ENCODE data around the gene IKZF1. TPM values are rescaled to one million over a fixed set of nuclear protein-coding genes. Genes with fewer than 3 reads are reported as not detected.

IKZF1 gene
- polyA plus RNA-seq, 5 donors = 2.0 to 2.7 (median 2.5) TPM

DNA sequence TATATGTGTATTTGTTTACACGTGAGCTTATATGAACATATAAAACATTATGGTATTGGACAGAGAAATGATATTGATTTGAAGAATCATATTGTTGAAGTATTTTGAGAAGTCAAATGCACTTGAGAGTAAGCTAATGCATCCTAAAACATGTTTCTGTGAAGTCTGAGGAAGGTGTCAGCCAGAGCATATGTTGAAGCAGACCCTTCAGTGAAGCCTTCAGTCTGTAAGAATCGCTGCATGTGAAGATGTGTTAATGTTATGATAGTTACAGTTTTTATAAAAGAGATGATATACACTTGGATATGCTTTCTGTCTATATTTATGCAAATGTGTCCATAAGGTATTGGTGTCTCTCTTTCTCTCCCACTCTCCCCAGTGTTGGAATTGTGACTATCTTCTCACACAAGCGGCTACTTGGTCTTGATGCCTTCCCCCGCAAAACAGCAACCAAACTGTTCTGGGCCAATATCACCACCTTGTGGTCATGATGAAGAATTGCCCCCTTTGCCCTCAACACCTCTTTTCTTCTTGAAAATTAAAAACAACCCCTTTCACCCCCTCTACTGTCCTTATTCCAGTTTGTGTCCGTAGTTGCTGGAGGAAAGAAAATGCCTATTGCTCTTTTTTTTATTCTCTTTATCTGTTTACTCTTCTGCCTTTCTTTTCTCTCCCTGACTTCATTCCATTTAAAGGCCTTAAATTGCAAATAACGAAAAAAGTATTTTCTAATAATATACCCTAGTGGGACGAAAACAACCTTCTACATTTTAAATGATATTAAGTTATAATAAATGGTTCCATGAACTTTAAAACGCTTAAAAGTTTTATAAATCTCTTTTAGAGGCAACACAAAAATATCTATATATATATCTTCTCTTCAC, 64.9 kb downstream of the IKZF1 start:
- no peak for DNase-seq

DNA sequence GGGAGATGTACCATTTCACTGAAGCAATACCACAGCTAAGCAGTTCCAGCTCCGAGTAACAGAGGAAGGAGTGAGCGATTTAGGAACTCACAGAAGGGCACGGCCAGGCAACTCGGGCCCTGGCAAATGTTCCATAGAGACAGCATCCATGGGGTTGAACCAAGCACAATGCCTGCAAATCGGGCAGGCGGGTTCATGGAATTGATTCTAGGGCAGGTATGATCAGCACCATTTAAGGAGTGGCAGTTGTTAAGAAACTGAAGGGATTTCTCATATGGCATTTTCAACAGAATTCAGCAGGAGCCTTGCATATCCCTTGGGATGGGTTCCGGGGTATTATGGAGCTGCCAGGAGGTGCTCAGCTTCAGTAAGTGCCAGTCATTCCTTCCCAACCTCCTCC, 66.4 kb downstream of the IKZF1 start:
- no peak for DNase-seq

DNA sequence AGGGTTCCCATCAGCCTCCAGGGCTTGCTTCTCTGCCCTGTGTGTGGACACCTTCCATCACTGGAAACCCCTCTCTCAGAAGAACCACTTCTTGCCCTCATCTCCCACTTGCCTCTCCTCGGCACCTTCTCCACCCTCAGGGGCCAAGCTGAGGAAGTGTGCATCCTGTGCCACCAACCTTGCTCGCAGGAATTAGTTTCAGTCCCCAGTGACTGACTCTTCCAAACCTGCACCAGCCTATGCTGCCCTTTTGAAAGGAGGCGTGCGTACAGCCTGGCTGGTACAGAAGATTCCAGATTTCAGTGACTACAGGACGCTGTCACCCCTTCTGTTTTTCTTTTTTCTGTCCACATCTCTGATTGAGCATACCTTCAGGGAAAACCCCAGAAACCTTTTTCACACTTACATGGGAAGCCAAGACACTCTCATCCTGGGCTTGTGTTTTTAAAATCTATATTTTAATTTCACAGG, 67.1 kb downstream of the IKZF1 start:
- DNase-seq = no peak

DNA sequence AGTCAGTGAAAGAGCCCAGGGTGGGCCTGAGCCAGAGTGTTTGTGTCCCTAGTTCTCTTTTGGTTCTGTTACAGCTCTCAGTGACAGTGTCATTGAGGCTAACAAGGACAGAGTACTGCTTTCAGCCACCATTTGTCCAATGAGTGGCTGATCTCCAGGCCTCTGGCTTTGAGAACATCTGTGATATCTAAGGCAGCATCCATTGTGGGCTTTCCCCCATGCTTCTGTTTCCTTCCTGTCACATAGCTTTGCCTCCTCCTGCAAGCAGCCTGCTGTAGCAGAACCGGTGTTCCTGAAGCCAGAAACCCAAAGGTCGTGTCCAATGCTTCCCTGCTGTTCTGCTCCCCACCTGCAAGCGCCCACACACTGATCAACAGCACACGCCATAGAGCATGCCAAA, 68.4 kb downstream of the IKZF1 start:
- no peak for DNase-seq

DNA sequence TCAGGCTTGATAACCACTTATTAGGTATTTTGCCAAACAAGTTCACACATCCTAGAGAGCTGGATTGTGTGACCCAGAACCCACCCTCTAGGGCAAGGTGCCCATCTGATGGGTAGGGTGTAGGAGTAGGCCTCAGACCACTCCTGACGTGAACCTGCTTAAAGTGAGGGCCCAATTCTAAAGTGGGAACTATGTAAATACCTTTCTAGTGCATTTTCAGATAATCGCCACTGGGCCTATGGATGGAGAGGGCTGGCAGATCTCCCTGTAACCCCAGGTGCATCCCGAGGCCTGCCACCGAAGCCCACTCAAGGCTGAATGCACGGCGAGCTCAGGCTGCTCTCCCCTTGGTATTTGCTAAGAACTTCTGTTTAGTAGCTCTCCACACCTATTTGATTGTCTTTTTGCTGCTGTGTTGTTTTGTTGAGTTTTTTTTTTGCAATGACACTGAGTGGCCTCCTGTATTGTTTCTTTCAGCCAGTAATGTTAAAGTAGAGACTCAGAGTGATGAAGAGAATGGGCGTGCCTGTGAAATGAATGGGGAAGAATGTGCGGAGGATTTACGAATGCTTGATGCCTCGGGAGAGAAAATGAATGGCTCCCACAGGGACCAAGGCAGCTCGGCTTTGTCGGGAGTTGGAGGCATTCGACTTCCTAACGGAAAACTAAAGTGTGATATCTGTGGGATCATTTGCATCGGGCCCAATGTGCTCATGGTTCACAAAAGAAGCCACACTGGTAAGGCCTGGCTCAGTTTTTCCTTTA, 71.7 kb downstream of the IKZF1 start:
- DNase-seq = no peak

DNA sequence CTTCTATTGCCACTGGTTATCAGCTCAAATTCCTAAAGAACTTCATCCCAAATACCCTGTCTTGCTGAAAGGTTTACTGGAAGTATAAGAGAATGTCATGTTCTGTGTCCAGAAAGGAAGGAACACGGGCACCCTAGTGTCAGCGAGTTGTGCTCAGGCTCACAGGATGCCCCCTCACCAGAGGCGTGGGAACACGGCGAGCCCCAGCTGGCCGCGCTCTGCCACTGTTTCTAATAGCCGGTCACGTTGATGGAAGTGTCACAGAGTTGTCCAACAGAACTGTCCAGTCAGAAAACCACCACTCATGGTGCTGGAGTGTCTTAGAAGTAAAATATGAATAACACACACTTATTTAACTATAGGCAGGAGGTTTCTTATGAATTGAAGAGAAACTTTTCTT, 72.8 kb downstream of the IKZF1 start:
- no peak for DNase-seq

DNA sequence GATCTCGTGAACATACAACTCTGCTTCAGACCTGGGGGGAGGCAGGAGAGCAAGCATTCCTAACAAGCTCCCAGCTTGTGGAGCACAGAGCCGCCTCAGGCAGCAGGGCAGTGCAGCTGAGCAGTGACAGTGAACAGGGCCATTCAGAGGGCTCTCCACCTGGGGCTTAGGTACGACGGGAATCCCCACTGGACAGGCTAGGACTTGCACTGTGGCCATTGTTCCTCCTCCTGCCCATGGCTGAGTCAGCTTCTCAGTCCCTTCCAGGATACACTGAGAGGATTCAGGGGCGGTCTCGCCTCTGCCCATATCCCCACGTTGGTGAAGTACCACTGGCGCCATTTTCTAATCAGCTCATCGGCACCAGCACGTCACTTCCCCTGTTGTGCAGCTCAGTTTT, 74.6 kb downstream of the IKZF1 start:
- DNase-seq = no peak

DNA sequence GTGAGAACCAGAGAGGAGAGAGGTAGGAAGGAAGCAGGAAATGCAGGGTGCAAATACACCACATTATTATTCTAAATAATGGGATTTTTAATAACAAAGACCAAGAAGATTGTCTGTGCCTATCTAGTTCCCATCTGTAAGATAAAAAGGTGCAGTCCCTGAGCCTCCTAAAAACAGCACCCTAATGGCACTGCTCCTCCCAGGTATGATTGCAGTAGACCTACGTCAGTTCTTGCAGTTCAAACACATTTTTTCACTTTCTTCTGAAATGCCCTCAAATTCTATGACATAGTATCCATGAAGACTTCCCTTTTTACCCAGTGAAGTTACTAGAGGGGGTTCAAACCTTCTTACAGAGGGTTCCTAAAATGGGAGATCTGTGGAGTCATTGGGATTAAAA, 75.0 kb downstream of the IKZF1 start:
- DNase-seq = no peak

DNA sequence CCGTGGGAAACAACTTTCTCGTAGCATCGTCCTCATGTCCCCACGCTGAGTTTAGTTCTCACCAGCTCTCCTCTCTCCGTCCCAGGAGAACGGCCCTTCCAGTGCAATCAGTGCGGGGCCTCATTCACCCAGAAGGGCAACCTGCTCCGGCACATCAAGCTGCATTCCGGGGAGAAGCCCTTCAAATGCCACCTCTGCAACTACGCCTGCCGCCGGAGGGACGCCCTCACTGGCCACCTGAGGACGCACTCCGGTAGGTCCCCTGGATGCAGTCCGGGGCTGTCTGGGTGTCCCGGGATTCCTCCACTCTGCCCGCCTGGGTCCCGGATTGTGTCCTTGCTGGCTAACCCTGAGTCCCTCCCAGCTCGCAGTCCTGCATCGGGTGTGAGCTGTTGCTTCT, 77.9 kb downstream of the IKZF1 start:
- no peak for DNase-seq

DNA sequence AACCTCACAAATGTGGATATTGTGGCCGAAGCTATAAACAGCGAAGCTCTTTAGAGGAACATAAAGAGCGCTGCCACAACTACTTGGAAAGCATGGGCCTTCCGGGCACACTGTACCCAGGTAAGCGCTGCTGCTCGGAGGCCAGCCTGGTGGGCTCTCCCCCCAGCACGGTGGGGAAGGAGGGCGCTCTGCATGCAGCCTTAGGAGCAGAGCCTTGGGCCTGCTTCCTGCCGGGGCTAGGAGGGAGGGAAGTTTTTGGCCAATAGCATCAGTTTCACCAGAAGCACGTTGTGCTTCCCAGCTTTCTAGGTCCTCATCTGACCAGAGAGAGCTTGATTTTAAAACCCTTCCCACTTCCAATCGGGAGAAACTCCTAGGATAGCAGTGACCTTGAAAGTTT, 82.8 kb downstream of the IKZF1 start:
- DNase-seq = no peak

DNA sequence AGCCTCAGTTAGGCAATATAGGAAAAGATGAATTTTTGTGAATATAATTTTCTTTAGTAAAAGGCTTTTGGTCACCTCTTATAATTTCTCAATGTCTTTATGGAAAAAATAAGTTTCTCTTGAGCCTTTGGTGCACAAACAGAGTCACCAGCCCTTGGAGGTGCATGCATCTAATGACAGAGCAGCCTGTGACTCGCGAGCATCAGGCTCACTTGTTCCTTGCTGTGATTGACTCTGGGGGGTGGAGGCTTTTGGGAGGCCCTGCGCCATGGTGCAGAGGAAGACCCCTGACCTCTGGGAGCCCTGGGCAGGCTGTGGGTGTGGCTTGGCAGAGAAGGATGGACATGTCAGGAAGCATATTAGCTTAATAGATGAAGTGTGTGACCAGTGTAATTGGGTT, 85.4 kb downstream of the IKZF1 start:
- DNase-seq = no peak

DNA sequence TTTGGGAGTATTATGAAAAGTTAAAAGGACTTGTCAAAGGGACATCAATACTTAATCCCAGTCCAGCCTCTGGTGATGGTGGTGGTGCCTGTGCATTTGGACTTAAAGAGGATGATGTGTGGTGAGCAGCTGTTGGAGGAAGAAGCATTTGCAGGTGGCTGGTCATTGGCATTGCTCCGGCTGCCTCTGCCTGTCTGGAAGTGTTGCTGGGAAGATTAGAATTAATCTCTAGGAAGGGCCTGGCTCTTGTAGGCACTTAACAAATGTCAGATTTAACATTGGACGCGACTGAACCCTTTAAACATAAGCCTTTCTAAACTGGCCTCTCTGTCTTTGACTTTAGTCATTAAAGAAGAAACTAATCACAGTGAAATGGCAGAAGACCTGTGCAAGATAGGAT, 86.9 kb downstream of the IKZF1 start:
- no peak for DNase-seq

DNA sequence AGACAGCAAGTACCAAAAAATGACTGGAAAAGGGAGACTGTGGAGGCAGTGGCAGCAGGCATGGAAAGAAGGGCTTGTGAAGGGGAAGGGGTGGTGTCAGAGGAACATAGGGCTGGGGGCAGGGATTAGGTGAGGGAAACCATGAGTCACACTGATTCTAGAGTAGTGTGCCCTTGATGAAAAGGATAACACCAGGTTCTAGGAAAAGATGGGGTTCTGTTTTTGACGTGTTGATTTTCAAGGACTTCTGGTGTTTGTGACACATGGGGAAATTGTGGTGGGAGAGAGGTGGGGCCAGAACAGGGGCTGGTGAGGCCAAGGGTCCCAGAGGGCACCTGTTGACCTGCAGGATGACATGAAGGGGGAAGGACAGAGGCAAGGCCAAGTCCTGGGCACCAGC, 88.6 kb downstream of the IKZF1 start:
- no peak for DNase-seq

DNA sequence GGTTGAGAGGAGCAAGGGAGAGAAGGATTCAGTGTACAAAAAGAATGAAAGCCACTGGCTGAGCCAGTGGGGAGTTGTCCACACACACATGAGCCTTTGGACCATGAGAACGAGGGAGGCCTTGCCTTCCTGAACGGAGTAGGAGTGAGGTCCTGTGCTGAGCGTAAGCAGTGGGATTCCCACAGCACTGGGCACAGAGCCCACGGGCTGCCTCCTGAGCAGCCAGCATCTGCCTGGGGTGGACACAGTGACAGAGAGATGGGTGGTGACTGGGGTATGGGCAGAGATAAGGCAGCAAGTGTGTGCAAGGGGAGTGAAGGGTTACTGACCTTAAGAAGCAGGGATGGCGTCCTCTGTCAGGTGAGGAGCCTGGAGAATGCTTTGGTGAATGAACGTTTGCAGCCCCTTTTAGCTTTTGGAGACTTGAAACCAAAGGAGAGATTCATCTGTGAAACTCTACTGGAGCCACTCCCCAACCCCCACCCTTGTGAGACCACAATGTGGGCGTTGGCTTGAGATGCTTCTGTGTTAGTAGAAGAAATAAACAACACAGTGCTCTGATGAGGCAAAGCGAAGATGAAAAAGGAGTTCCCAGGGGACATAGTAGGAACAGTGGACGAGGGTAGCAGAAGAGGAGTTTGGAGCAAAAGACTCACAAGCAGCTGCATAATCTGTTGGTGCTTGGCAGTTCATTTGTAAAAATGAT, 89.2 kb downstream of the IKZF1 start:
- DNase-seq = no peak

DNA sequence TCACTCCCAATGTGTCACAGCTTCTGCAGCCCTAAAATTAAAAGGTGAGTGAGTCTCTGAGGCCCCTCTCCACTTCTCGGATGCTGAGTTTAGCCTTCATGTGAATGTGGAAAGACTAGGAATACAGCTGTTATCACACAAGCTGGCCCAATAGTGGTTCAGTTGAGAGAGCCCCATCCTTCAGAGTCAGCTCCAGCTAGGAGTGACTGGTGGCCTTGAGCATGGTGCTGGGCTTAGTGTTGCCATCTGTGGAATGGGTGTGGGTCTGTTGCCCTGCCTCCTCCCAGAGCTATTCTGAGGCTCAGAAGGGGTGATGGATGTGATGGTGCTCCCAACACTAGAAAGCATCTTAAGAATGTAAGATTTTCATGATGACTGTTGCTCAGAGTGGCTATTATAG, 89.8 kb downstream of the IKZF1 start:
- DNase-seq = no peak

DNA sequence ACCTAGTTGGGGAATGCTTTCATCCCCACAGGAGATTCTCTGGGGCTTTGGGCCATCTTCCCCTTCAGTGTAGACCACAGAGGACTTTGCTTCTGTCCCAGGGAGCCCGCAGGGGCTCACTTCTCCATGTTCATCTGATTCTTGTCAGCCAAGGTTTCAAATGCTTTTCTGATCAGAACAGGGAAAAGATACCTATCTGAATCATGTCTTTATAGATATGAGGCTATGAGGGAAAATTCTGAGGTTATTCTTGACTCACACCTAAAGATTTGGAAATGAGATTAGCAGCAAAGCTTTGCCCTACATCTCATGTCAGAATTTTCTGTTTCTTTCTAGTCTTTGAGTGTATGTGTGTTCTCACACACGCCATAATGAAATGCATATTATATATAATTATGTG, 92.3 kb downstream of the IKZF1 start:
- no peak for DNase-seq

DNA sequence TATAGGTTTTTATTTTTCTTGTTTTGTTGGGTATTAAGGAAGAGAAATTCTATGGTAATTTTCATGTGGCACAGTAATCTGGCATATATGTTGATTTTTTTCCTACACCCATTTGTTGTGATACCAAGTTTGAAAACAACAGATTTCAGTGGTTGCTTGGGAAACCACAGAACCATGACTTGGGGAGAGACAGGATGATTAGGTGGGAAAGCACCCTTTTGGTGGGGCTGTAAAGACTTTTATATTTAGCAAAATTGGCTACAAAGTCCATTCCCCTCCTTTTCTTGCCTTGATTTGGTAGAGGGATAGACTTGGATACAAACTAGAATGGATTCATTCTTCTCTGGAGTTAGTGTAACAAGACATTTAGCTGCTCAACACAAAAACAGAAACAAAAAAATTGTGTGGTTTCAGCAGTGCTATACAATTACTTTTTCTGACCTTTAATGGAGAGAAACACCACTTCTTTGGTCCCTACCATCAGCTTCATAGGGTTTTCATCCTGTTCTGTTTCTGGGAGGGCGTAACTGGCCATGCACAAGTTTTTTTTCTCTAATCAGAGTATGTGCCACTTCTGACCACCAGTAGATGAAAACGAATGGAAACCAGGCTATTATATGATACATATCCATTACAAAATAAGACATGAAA, 92.9 kb downstream of the IKZF1 start:
- DNase-seq = no peak

DNA sequence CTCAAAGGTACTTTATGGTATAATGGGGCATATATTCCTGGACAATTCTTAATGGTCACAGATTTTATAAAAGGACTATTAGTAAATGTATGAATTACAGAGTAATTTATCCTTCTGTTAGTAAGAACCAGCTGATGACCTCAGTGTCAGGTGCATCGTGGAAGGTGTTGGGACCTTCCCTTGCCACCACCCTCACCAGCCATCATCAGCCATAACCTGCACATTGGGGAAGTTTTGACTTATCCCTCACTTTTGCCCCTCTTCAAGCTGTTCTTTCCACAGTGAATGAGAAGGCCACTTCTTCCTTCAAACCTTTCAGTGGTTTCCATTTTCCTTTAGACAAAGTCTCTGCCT, 93.4 kb downstream of the IKZF1 start:
- DNase-seq = no peak

DNA sequence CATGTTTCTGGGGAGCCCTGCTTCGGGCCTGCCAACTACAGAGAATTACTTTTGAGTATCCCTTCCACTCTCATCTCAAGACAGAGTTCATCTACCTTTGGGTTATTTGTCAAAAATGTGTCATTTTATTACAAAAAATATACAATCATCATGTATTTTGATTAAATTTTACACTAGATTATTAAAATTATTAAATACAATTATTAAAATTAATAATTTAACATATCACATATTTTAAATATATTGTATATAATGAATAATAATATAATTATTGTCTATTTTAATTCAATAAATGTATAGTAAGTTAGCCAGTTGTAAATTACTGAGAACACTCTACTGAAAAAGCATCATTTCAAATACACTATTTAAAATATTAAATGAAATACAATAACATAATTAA, 94.7 kb downstream of the IKZF1 start:
- DNase-seq = no peak

DNA sequence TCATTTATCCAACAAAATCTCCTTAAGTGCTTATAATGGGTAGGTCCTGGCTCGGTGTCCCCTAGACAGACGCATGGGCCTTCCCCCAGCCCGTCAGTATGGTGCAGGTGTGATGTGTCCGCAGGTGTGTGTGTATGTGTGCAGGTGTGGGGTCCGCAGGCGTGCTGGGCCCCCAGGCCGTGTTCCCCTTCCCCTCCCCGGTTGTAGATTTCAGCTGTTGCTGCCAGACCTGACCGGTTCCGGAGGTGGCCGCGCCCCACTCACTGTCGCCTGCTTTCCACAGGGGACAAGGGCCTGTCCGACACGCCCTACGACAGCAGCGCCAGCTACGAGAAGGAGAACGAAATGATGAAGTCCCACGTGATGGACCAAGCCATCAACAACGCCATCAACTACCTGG, 95.1 kb downstream of the IKZF1 start:
- DNase-seq = no peak

DNA sequence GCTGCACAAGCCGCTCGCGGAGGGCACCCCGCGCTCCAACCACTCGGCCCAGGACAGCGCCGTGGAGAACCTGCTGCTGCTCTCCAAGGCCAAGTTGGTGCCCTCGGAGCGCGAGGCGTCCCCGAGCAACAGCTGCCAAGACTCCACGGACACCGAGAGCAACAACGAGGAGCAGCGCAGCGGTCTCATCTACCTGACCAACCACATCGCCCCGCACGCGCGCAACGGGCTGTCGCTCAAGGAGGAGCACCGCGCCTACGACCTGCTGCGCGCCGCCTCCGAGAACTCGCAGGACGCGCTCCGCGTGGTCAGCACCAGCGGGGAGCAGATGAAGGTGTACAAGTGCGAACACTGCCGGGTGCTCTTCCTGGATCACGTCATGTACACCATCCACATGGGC, 95.6 kb downstream of the IKZF1 start:
- no peak for DNase-seq

DNA sequence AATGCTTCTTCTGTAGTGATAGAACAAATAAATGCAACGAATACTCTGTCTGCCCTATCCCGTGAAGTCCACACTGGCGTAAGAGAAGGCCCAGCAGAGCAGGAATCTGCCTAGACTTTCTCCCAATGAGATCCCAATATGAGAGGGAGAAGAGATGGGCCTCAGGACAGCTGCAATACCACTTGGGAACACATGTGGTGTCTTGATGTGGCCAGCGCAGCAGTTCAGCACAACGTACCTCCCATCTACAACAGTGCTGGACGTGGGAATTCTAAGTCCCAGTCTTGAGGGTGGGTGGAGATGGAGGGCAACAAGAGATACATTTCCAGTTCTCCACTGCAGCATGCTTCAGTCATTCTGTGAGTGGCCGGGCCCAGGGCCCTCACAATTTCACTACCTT, 99.9 kb downstream of the IKZF1 start:
- no peak for DNase-seq

Data from right lung (tissue), 5 donors.